ENCODE results near the gene DHX35.

The DHX35 gene

DNA sequence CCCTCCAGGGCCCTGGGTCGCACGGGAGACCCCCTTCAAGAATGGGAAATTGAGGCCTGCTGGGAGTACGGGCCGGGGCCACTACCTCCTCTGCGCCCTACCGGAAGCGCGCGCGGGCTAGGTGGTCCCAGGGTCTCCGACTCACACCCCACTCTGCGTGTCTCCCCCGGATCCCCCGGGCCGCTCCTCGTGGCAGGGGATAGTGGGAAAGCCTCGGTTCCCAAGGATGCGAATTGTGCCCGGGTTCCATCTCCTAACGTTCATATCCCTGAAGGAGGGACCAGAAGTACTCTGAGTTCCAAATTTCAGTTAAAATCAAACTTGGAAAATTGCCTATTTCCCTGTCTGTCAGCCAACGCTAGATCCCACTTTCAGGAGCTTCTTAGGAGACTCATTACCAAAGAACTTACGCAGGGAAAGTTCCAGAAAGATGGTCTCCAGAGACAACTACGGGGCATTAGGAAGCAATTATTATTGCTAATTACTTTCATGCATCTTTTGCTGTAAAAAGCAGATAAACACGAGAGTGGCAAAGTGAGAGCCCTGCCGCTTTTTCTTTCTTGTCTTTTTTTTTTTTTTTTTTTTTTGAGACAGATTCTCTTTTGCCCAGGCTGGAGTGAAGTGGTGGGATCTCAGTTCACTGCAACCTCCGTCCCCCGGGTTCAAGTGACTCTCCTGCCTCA lies 35.1 kb upstream of the DHX35 start:
- Histone ChIP-seq H3F3A (ENCODE audit: low read depth) (no peaks in the 10 kb centered on the region), H2AFZ (ENCODE audit: low read length) (peak overlapping the region; percentile 71), H3K4me3 (ENCODE audit: low read length, poor library complexity, severe bottlenecking) (peak overlapping the region; percentile 87), H3K79me2 (ENCODE audit: insufficient read depth, low read length) (peaks cover 59% of the 10 kb centered on the region), H3K9me2 (replicated peaks; ENCODE audit: low read depth, low read length) (no peaks in the 10 kb centered on the region), H4K20me1 (ENCODE audit: insufficient read depth, low read length, poor library complexity, severe bottlenecking) (peaks cover 31% of the 10 kb centered on the region), H3K4me2 (ENCODE audit: low read depth, low read length, poor library complexity, severe bottlenecking) (peak overlapping the region; percentile 96), H3K27me3 (ENCODE audit: insufficient read depth, low read length, poor library complexity, severe bottlenecking) (peaks cover 8% of the 10 kb centered on the region), H3K9ac (ENCODE audit: low read depth, low read length, poor library complexity, severe bottlenecking) (peak overlapping the region; percentile 97), H3K9me3 (ENCODE audit: insufficient read depth, low read depth, low read length) (no peaks in the 10 kb centered on the region), H3K4me1 (ENCODE audit: insufficient read depth, low read length, poor library complexity, severe bottlenecking) (peaks cover 40% of the 10 kb centered on the region), H3K36me3 (ENCODE audit: insufficient read depth, low read length) (no peaks in the 10 kb centered on the region)
- TF ChIP-seq EZH2phosphoT487 (IDR thresholded peaks at IDR 0.05; ENCODE audit: borderline replicate concordance): no peak
- TF ChIP-seq, protein P1, sequence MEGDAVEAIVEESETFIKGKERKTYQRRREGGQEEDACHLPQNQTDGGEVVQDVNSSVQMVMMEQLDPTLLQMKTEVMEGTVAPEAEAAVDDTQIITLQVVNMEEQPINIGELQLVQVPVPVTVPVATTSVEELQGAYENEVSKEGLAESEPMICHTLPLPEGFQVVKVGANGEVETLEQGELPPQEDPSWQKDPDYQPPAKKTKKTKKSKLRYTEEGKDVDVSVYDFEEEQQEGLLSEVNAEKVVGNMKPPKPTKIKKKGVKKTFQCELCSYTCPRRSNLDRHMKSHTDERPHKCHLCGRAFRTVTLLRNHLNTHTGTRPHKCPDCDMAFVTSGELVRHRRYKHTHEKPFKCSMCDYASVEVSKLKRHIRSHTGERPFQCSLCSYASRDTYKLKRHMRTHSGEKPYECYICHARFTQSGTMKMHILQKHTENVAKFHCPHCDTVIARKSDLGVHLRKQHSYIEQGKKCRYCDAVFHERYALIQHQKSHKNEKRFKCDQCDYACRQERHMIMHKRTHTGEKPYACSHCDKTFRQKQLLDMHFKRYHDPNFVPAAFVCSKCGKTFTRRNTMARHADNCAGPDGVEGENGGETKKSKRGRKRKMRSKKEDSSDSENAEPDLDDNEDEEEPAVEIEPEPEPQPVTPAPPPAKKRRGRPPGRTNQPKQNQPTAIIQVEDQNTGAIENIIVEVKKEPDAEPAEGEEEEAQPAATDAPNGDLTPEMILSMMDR (conservative IDR thresholded peaks at IDR 0.05; ENCODE audit: low read length): no peak

- Histone ChIP-seq H3K4me1 (ENCODE audit: insufficient read depth, low read length, poor library complexity, severe bottlenecking) (peaks cover 50% of the 10 kb centered on the region), H3K4me2 (ENCODE audit: low read depth, low read length, poor library complexity, severe bottlenecking) (peak overlapping the region; percentile 96), H4K20me1 (ENCODE audit: insufficient read depth, low read length, poor library complexity, severe bottlenecking) (peaks cover 39% of the 10 kb centered on the region), H3K79me2 (ENCODE audit: insufficient read depth, low read length) (peaks cover 68% of the 10 kb centered on the region), H3F3A (ENCODE audit: low read depth) (no peaks in the 10 kb centered on the region), H3K36me3 (ENCODE audit: insufficient read depth, low read length) (no peaks in the 10 kb centered on the region), H3K9me3 (ENCODE audit: insufficient read depth, low read depth, low read length) (no peaks in the 10 kb centered on the region), H3K4me3 (ENCODE audit: low read length, poor library complexity, severe bottlenecking) (peak overlapping the region; percentile 87), H3K27me3 (ENCODE audit: insufficient read depth, low read length, poor library complexity, severe bottlenecking) (peaks cover 8% of the 10 kb centered on the region), H2AFZ (ENCODE audit: low read length) (no peak overlapping the region), H3K9me2 (replicated peaks; ENCODE audit: low read depth, low read length) (no peaks in the 10 kb centered on the region), H3K9ac (ENCODE audit: low read depth, low read length, poor library complexity, severe bottlenecking) (peak overlapping the region; percentile 97)
- no peak for TF ChIP-seq EZH2phosphoT487 (IDR thresholded peaks at IDR 0.05; ENCODE audit: borderline replicate concordance)
- TF ChIP-seq, protein P1 (conservative IDR thresholded peaks at IDR 0.05; ENCODE audit: low read length): no peak
These were observed 34.1 kb upstream of the DHX35 start for GRCh38 chr20:38927902-38928578.

- H3F3A ChIP-seq (ENCODE audit: low read depth): no peaks in the 10 kb centered on the region
- no peaks in the 10 kb centered on the region for H3K36me3 ChIP-seq (ENCODE audit: insufficient read depth, low read length)
- peaks cover 56% of the 10 kb centered on the region for H3K4me1 ChIP-seq (ENCODE audit: insufficient read depth, low read length, poor library complexity, severe bottlenecking)
- TF ChIP-seq, protein P1 (conservative IDR thresholded peaks at IDR 0.05; ENCODE audit: low read length): no peak
- TF ChIP-seq EZH2phosphoT487 (IDR thresholded peaks at IDR 0.05; ENCODE audit: borderline replicate concordance): no peak
- peak overlapping the region; percentile 87 for H3K4me3 ChIP-seq (ENCODE audit: low read length, poor library complexity, severe bottlenecking)
- peaks cover 8% of the 10 kb centered on the region for H3K27me3 ChIP-seq (ENCODE audit: insufficient read depth, low read length, poor library complexity, severe bottlenecking)
- no peaks in the 10 kb centered on the region for H3K9me3 ChIP-seq (ENCODE audit: insufficient read depth, low read depth, low read length)
- peak overlapping the region; percentile 96 for H3K4me2 ChIP-seq (ENCODE audit: low read depth, low read length, poor library complexity, severe bottlenecking)
- no peaks in the 10 kb centered on the region for H3K9me2 ChIP-seq (replicated peaks; ENCODE audit: low read depth, low read length)
- H4K20me1 ChIP-seq (ENCODE audit: insufficient read depth, low read length, poor library complexity, severe bottlenecking): peaks cover 54% of the 10 kb centered on the region
- peak overlapping the region; percentile 97 for H3K9ac ChIP-seq (ENCODE audit: low read depth, low read length, poor library complexity, severe bottlenecking)
- no peak overlapping the region for H2AFZ ChIP-seq (ENCODE audit: low read length)
- H3K79me2 ChIP-seq (ENCODE audit: insufficient read depth, low read length): peaks cover 90% of the 10 kb centered on the region
These were observed 31.9 kb upstream of the DHX35 start for GRCh38 chr20:38930242-38930569.

All from Loucy (cell line).